HL-60/S4 treated with phorbol 12-myristate 13-acetate at 8.2 ng/mL for 4 days and 3 days (cell line): Measurements from ENCODE around the gene GDPD5.

Source experiments
- in situ Hi-C: fragments of 300-500 bp; cut with MboI; formaldehyde crosslinking; loops from 2 replicates; pipeline ENCODE4 v1.15.0; 2022; ENCODE audit warnings: low sequenced_read_pairs

GDPD5 gene

DNA sequence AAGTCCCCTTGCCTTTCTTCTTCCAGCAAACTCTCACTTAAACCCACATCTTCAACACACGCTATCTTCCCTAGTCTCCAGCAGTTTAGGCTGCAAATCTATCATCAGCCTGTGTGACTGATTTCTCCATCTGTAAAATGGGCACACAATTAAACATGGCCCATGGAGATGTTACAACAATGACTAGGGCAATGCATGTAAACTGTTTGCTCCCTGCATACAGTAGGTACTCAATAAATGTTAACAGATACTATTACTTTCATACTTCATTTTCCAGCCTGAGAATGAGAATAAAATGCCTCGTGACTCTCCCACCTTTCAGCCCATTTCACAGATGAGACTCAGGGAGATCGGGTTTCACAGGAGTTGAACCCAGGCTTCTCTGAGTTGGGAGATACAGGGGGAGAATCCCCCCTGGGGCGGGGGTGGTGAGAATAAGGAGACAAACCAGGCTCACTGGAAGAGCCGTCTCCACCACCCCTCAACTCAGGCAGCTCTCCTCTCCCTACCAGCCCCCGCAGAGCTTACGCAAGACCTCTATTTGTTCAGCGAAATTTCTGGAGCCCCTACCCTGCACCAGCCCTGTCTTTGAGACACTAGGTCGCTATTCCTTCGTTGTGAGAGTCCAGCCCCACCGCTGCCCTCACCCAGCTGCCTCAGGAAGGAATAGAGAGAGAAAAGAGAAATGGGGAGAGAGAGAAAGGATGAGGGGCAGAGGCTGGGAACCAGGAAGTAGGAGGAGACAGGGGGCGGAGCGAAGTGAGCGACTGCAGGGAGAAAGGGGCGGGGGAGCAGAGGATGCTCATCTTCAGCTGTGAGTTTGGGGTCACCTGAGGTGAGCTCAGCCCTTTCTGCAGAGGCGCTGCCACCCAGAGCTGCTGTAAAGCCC is 50.6 kb downstream of the GDPD5 start:
- in situ Hi-C loops = no loop called here

DNA sequence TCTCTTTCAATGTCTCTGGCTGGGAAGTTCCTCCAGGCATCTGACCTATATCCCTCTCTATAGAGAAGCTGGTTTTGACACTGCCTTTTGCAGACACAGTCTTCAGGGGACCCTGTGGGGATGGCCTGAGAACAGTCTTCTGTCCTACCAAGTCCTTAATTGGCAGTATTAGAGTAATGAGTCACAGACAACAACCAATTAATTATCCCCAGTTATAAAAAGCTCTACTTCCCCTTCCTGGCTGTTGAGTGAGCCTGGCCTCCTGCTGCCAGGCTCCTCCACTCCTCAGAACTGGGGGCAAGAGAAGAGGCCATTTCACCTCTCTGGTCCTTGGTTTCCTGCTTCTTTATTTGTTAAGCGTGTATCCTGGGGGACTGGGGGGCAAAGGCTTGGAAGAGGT is 51.5 kb downstream of the GDPD5 start:
- in situ Hi-C loops = no loop called here

DNA sequence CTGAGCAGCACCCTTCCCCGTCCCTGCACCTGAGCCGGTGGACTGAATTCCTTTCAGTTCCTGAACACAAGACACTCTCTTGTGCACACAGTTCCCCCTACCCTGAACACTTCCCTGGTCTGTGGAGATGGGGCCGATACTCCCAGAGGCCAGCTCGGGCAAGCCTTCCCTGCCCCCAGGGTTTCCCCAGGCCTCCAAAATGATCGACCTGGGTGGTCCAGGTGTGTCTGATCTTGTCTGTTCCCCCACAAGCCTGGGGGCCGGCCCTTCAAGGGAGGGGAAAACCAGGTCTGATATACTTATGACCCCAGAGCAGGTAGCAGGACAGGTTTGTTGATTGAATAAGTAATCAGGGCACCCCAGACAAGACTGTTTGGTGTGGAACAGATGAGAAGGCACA is 52.1 kb downstream of the GDPD5 start:
- in situ Hi-C loops = no loop called here

DNA sequence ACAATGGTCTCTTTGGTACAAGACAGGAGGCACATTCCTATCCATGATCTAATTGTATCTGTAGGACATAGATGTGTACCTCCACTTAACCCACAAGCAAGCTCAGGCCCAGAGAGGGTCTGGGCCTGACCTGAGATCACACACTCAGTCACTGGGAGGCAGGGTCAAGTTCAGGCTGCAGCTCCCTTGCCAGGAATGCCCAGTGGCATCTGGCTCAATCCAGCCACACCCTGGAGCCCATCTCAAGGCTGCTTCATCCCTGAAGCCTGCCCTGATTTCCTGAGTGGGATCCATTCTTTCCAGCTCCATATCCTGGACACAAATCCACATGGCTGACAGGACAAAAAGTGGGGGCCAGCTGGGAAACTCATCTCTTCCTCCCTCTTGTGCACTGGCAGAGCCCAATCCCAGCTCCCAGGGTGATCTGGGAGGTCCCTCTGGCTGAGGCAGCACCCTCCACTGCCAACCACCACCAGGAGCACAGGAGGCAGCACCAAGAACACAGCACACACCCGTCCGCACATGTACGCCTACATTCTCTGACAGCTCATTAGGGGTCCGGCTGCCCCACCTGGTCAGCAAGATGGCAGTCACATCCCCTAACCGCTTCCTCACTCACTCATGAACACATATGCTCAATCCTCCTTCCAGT is 53.5 kb downstream of the GDPD5 start:
- in situ Hi-C loops = no loop called here

DNA sequence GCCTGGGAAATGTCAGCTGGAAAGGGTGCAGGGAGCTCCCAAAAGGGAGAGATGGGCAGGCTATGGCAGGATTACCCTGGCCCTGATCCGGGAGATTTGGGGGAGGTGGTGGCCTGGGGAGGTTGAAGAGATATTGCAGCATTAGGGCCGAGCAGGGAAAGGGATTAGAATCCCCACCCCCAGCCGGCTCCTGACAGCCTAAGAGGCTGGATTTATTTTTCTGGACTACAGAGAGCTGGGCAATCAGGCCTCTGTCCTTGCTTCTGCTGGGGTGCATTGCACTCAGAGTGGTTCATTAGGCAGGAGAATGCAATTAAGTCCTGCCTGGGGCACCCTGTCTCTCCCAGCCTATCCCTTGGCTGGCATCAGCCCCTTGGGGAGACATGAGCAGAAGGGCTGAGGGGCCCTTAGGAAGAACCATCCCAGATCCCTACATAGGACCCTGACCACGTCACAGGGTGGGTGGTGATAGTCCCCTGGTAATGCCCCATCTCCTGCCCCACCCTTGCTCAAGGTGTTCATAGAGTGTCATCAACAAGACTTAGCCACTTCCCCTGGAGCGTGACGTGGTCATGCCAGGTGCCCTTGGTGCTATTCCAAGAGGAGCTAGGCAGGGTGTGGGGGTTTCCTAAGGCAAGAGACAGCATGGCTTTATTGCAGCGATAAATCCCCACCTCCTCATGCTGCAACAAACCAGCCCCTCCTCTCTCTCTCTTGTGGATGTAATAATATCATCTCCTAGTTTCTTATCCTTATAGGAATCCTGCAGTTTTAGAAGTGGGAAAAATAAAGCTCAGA is 54.4 kb downstream of the GDPD5 start:
- in situ Hi-C loops = no loop called here

GRCh38 chr11:75470476-75471080 is 55.2 kb downstream of the GDPD5 start:
- in situ Hi-C loops = no loop called here

DNA sequence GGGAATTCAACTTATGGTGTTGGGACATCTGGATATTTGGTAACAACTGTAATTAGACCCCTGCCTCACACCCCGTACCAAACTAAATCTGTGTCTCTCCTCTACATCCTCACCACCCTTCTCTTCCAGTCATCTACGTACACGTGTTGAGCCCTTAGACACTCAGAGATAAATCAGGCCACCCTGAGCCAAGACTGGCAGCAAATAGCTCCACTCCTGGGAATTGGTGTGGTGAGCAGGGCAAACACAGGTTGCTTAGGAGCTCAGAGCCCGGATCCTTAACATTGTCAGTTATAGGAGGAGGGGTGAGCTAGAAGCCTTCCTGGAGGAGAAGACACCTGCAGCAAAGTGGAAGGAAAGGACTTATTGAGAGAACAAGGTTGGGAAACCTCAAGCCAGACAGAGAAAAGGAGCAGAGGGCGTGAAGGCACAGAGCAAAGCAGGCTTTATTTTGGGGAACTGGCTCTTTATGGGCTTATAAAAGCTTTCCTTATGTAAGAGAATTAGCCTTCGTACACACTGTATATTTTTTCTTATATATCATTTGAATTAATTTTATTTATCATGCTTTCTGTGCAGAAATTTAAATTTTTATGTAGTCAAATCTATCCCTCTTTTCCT is 55.8 kb downstream of the GDPD5 start:
- in situ Hi-C loops = no loop called here

DNA sequence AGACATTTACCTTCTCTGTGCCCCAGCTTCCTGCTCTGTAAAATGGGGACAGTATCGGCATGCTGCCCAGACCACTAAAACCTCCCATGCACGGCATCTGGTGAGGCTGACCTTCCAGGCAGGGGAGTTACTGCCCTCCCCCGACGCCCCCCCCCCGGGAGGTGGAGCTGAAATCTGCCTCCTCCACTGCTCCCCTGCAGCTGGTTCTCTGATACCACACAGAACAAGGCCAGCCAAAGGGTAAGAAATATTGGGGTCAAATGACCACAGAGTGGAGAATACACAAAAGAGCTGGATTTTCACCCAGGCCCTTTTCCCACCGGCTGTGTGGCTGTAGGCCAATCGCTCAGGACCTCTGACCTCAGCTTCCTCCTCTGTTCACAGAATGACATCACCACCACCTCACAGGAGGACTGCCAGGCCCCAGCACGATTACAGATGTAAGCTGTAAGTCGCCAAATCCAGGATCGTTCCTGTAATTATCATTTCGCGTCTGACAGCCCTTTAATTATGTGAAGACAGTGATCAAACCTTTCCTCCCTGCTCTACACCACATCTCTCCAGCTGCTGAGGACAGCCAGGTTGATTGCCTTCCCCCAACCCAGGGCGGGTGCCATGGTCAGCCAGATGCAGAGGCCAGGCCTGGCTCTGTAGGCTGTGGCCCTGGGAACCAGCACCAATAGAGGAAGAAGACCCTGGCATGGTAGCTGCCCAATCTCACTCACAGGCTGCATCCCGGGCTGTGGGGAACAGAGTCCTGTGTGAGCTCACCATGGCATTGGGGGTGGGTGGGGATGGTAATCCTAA is 57.0 kb downstream of the GDPD5 start:
- in situ Hi-C loops = no loop called here

DNA sequence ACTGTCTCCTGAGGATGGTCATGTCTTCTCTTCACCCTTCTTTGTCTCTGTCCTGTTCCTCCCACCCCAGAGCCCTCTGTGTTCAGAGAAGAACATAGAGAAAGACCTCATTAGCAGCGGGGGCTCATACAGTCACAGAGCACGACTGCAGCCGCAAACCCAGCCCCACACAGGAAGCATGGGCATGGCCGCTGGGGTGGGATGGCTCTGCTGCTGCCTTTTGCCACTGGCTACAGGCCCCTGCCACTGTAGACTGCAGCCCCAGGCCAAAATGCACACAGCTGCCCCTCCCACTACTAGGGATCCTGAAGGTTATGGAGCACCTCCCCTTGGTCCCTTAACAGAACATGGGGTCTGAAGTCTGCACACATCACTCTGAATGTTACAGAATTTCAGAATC is 57.9 kb downstream of the GDPD5 start:
- in situ Hi-C loops = no loop called here

DNA sequence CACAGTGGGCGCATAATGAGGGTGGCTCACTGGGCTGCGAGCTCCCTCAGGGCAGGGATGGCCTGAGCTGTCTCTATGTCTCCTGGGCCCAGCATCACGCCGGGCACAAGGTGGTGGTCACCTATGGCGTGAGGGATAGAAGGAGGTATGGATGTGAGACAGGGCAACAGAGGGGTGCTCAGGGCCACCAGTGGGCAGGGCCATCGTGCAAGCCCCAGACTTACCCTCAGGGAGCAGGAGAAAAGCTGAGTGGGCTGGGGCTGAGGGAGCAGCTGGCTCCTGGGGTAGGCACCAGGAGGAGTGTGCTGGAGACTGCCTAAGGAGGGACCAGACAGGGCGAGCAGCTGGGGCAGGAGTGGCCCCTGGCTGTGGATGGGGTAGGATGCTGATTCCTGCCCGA is 58.4 kb downstream of the GDPD5 start:
- in situ Hi-C loops = no loop called here

DNA sequence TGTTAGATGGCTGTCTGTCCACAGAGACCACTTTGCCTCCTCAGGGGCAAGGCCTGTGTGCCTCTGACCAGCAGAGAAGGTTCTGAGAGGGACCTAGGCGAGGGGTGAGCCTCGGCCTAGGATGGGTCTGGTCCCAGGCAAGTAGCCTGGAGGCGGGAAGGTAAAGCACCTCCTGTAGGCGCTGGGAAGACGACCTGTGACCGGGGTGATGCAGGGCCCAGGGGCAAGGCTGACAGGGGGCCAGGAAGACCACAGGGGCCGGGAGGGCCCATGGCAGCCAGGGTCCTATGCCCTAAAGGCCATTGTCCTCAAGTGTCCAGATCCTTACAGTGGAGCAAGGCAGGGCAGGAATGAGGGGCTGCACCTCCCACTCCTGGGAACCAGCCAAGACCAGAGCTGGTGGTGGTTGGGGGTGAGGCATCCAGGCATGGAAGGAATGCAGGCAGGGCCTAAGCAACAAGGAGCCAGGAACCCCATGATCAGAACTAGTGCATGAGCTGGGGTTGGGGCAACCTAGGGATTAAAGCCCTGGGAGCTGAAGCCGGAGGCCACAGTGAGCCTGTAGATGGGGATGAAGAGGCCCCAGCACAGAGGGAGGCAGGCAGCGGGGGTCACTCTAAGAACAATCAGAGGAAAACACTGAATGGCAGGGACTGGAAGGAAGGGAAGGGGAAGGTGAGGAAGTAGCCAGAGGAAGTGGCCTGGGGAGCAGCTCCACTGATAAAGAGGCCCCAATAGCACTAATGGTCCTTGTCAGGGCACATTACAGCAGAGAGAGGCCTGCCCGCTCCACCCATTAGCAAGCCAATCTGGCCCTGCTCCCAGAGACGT is 59.8 kb downstream of the GDPD5 start:
- in situ Hi-C loops = no loop called here

DNA sequence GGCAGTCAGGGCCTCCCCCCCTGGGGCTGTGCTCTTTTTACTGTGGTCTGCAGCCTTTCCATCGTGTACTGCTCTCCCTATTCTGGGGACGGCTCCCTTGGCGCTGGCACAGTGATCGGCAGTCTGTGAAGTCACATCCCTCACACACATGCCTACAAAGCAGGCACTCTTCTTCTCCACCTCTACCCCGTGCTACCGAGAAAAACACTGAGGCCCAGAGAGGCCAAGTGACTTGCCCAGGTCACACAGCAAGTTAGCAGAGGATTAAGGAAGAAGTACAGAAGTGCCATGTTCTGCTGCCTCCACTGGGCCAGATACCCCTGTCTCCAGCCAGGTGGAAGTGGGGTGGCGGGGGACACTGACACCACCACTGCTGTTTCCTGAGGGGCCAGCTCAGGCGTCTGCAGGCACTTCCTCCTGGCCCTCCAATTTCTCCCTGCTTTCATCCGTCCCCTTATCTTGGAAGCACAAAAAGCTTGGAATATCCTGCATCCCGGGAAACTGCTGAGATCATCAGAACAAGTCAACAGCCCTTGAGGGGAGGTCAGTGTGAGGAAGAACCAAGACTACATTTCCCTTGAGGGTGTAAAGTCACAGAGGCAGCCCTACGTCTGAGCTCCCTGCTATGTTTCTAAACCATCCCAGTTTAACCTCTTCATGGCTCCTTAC is 62.5 kb downstream of the GDPD5 start:
- in situ Hi-C loops = no loop called here

DNA sequence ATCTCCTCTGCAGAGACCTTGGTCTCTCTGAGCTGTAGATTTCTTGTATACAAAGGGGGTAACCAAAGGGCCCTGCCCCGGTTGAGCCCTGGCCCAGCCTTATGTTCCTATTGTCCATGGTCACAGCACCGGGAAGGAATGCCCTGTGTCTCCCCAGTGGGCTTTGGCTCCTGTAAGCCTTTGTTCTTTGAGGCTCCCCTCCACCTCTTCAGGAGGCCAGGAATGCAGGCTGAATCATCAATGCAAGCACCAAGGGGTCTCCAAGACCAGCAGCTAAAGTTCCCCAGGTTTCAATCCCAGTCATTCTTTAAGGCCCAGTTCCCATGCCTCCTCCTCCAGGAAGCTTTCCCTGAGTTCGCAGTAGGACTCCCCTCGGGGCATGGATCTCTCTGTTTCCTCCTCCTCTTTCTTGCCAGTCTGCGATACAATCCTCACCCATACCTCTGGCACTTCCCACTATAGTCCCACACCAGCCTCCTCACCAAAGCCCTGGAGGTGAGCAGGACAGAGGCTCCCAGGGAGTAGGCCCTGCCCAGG is 63.6 kb downstream of the GDPD5 start:
- in situ Hi-C loops = no loop called here

DNA sequence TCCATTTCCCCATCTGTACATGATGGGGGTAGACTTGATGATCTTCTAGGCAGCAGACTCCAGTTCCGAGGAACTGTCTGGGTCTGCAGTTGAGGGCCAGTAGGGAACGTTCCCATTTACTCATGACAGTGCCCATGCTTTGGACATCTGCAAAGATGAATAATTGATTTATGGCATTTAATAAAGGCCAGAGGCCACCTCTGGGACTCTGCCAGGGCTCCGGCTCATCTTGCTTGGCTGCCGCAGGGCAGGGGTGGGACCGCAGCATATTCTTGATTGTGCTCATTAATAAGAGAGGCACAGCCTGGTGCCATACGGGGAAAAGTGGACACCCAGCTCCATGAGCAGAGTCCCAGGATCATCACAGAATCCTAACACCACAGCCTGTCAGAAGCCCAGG is 64.6 kb downstream of the GDPD5 start:
- in situ Hi-C loops = no loop called here

DNA sequence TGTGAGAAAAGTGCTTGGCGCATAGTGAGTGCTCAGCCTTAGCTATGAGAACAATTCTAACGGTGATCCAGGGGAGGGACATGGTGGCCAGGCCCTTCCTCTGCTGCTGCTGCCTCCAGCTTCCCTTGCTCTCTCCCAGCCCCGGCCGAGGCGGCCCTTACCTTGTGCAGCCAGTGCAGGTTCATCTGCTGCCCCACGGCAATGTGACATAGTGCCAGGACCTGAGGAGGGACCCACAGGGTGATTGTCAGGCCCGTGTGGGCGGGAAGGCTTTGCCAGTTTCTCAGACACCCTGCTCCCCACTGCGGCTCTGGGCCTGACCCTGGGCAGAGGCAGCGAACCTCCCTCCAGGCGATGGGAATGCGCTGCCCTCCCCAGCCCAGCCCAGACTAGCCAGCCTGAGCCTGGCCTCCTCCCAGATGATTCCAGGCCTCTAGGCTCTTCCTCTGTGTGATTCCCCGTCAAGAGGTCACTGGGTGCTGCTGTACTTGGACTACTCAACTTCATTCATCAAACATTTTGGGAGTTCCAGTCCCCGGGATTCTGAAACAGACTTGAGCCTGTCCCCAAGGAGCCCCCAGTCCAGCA is 69.1 kb downstream of the GDPD5 start:
- in situ Hi-C loops = no loop called here

DNA sequence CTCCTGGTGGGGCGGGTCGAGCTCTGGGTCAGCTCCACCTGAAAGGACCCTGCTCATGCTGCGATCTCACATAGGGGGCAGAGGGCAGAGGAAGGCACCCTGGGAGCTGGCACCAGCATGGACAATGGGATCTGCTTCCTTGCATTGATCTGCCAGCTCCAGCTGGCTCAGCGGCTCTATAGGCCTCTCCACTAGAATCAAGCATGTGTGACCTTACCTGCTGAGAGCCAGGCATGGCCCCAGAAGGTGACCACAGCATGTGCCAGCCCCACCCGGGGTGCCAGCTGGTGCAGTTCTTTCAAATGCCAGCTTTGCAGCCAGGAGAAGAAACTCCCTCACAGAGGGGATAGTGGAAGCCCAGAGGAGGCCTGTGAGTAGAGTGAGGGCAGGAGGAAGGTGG is 70.8 kb downstream of the GDPD5 start:
- in situ Hi-C loops = no loop called here

DNA sequence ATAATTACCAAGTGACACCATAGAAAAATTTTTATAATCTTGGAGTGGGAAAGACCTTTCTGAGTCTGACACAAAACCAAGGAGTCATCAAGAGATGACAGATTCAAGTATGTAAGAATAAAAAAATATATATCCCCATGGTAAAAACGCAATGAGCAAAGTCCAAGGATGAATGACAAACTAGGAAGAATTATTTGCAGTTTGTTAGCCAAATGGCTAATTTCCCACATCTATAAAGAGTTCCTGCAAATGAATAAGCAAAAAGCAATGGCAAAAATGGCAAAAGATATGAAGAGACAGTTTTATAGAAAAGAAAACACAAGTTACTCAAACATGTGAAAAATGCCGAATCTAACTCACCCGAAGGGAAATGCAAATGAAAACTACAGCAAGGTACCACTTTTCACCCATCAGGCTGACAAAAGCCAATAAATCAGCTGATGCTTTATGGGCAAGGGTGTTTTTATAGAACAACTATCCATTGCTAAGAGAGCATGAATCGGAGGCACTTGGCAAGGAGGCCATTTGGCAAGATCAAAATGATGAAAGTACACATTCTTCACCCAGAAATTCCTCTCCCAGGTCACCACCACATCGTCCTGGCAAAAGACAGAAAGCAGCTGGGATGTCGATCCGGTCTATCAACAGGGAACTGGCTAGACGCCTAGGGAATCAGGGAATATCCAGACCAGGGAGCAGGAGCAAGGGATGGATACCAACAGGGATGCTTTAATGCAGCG is 71.7 kb downstream of the GDPD5 start:
- in situ Hi-C loops = no loop called here
